Astrocyte (in vitro differentiated cells and primary cell): ENCODE results near the gene KRT12.

Experiments
- EZH2 ChIP-seq: IDR thresholded peaks from 2 replicates; pipeline ENCODE4 v1.6.1; 2012; ENCODE audit warnings: mild to moderate bottlenecking, low read length, inconsistent platforms; ENCODE audit not compliant: insufficient read depth
- TF ChIP-seq, protein P1 (sequence below): IDR thresholded peaks from 2 replicates; pipeline ENCODE4 v1.5.1; 2011; ENCODE audit warnings: low read depth, mild to moderate bottlenecking, inconsistent platforms, low read length, moderate library complexity; ENCODE audit not compliant: insufficient read depth

DNA sequence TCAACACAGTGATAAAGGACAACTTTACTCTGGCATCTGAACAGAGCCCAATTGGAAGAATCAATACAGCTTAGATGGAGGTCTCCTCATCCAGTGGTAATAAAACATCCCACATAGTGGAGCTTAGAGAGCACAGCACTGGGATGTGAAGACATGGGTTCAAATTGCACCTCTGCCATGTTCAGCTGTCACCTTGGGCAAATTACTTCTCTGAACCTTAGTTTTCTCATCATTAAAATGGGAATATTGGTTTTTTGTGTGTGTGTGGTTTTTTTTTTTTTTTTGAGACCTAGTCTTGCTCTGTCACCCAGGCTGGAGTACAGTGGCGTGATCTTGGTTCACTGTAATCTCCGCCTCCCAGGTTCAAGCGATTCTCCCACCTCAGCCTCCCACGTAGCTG is 31.0 kb downstream of the KRT12 start:
- TF ChIP-seq, protein P1, sequence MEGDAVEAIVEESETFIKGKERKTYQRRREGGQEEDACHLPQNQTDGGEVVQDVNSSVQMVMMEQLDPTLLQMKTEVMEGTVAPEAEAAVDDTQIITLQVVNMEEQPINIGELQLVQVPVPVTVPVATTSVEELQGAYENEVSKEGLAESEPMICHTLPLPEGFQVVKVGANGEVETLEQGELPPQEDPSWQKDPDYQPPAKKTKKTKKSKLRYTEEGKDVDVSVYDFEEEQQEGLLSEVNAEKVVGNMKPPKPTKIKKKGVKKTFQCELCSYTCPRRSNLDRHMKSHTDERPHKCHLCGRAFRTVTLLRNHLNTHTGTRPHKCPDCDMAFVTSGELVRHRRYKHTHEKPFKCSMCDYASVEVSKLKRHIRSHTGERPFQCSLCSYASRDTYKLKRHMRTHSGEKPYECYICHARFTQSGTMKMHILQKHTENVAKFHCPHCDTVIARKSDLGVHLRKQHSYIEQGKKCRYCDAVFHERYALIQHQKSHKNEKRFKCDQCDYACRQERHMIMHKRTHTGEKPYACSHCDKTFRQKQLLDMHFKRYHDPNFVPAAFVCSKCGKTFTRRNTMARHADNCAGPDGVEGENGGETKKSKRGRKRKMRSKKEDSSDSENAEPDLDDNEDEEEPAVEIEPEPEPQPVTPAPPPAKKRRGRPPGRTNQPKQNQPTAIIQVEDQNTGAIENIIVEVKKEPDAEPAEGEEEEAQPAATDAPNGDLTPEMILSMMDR, result no peak
- TF ChIP-seq EZH2, result no peak
